Body of pancreas (tissue), 4 donors: ENCODE data around the gene ZG16. TPM values are rescaled to one million over a fixed set of nuclear protein-coding genes. Genes with fewer than 3 reads are reported as not detected.

Source experiments
- ATAC-seq: fragments of 150-250 bp; one replicate; pipeline ENCODE4 v1.9.1; 2016
- DNase-seq, 4 donors: peaks; one replicate each; pipeline ENCODE4 v3.0.0-alpha.2; 2019
- H3K27ac ChIP-seq, 4 donors: fragments of 200-600 bp; sonication (generic); 1 replicate in 3 of 4; 2 replicates in 1 of 4; pipeline versions ENCODE4 v1.5.1 to v1.6.1; 2016 to 2019; ENCODE audit warnings: mild to moderate bottlenecking in 1 of 4, mixed read lengths in 1 of 4, moderate library complexity in 1 of 4
- H3K27me3 ChIP-seq, 2 donors: fragments of 200-600 bp; sonication (generic); one replicate each; pipeline ENCODE4 v1.6.0; 2016; ENCODE audit warnings: mild to moderate bottlenecking in 1 of 2
- H3K36me3 ChIP-seq, 2 donors: fragments of 200-600 bp; sonication (generic); replicated peaks in 1 of 2; 2 replicates each; pipeline ENCODE4 v1.5.1; 2016; ENCODE audit warnings: low read depth in 2 of 2; ENCODE audit not compliant: insufficient read depth in 1 of 2
- H3K4me1 ChIP-seq: fragments of 200-600 bp; sonication (generic); one replicate; pipeline ENCODE4 v1.6.0; 2016
- H3K4me3 ChIP-seq, 2 donors: fragments of 200-600 bp; sonication (generic); 1 replicate in 1 of 2; 2 replicates in 1 of 2; pipeline ENCODE4 v1.5.1; 2016 to 2019
- H3K9me3 ChIP-seq, 3 donors: fragments of 200-600 bp; sonication (generic); 1 replicate in 2 of 3; 2 replicates in 1 of 3; pipeline ENCODE4 v1.5.1; 2016
- POLR2A ChIP-seq, 3 donors: fragments of 450-650 bp; IDR thresholded peaks; one replicate each; pipeline ENCODE4 v1.6.1; 2016; ENCODE audit warnings: antibody characterized with exemption in 3 of 3, mild to moderate bottlenecking in 2 of 3
- WGBS, 2 donors: methylation state at CpG; one replicate each; pipeline ENCODE4 v1.1.5; 2017; 5-methylcytosine and 5-hydroxymethylcytosine counted together
- intact Hi-C: fragments of 100-400 bp; cut with DNase I; formaldehyde crosslinking; loops from one replicate; pipeline ENCODE4 v1.15.1; 2023
- total RNA-seq, 2 donors: library from RNA; depleted of rRNA; stranded (reverse); fragments of >200 nt; gene quantifications; one replicate each; pipeline ENCODE4 v1.1.0, GENCODE V29; 2016
- TF ChIP-seq, protein P1 (sequence below), 7 experiments: fragments of 450-650 bp in 4 of 7; fragments of 200-600 bp in 3 of 7; sonication (generic) in 3 of 7; IDR thresholded peaks; one replicate each; pipeline ENCODE4 v1.5.1; 2016 to 2019; ENCODE audit warnings: antibody characterized with exemption in 7 of 7

The ZG16 gene
- total RNA-seq, 2 donors from 2014 or later = 0.26 to 0.99 TPM

DNA sequence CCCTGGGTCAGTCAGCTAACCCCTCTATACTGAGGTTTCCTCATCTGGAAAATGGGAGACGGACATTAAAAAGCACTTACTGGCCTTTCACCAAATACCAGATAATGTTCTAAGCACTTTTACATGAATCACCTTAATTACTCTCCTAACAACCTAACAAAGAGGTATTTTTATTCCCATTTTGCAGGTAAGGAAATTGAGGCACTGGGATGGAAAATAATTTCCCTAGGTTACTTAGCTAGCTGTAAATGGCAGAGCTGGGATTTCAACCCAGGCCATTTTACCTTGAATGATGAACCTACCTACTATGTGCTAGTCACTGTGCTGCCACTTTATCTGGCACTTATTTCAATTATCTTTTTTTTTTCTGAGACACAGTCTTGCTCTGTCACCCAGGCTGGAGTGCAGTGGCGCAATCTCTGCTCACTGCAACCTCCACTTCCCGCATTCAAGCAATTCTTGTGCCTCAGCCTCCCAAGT lies 16.2 kb downstream of the ZG16 start:
- no peak overlapping the region for H3K27ac ChIP-seq
- no peak for TF ChIP-seq POLR2A (IDR thresholded peaks at IDR 0.05)
- TF ChIP-seq, protein P1, sequence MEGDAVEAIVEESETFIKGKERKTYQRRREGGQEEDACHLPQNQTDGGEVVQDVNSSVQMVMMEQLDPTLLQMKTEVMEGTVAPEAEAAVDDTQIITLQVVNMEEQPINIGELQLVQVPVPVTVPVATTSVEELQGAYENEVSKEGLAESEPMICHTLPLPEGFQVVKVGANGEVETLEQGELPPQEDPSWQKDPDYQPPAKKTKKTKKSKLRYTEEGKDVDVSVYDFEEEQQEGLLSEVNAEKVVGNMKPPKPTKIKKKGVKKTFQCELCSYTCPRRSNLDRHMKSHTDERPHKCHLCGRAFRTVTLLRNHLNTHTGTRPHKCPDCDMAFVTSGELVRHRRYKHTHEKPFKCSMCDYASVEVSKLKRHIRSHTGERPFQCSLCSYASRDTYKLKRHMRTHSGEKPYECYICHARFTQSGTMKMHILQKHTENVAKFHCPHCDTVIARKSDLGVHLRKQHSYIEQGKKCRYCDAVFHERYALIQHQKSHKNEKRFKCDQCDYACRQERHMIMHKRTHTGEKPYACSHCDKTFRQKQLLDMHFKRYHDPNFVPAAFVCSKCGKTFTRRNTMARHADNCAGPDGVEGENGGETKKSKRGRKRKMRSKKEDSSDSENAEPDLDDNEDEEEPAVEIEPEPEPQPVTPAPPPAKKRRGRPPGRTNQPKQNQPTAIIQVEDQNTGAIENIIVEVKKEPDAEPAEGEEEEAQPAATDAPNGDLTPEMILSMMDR (IDR thresholded peaks at IDR 0.05) = no peak
- ATAC-seq = no peak
- no peak overlapping the region for H3K4me3 ChIP-seq
- intact Hi-C loops = no loop called here
- no peaks in the 10 kb centered on the region for H3K27me3 ChIP-seq
- no peaks in the 10 kb centered on the region for H3K9me3 ChIP-seq
- peaks cover 30% of the 10 kb centered on the region for H3K4me1 ChIP-seq
- DNase-seq = no peak
- peaks cover 0 to 2% of the 10 kb centered on the region in 2 donors for H3K36me3 ChIP-seq
- 95 to 100% methylated on average over 3 of the region's 3 CpGs for WGBS, 2 donors

DNA sequence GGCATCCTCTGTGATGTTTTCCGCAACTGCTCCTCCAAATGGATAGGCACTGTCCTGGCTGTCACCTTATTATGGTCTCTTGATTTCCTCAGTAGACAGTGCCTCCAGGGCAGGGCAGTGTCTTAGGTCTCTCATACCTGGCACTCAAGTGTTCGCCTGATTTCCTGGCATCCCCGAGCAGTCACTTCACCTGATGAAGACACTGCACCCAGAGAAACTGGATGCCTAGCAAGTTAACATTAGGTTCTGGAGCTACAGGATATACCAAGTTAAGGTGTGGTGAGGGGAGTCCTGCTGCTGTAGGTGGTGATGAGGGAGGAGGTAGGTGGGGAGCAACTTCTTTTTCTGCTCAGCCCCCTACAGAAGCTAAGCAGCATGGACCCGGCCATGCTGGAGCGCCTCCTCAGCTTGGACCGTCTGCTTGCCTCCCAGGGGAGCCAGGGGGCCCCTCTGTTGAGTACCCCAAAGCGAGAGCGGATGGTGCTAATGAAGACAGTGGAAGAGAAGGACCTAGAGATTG lies 24.4 kb downstream of the ZG16 start:
- Histone ChIP-seq H3K27ac (no peak overlapping the region), H3K36me3 (peaks cover 0 to 4% of the 10 kb centered on the region in 2 donors), H3K27me3 (no peaks in the 10 kb centered on the region), H3K4me3 (no peak overlapping the region), H3K4me1 (peaks cover 15% of the 10 kb centered on the region), H3K9me3 (no peaks in the 10 kb centered on the region)
- TF ChIP-seq, protein P1 (IDR thresholded peaks at IDR 0.05) = no peak
- TF ChIP-seq POLR2A (IDR thresholded peaks at IDR 0.05) = no peak
- ATAC-seq = no peak
- intact Hi-C loops = no loop called here
- 94 to 97% methylated on average over 8 of the region's 8 CpGs for WGBS, 2 donors
- DNase-seq = no peak

DNA sequence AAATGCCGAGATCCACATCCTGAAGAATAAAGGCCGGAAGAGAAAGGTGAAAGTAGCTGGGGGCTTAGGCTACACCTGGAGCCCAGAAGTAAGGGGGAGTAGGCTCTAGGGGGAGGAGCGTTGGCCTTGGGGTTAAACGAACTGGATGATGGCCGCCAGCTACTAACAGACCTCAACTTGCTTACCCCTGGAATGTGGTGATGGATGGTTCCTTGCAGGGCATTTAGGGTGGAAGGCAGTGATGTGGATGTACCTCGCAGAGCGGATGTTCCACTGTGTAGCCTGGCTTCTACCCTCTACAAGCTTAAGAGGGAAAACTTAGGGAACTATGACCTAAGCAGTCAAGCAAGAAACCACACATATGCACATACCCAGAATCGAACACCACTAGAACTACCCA lies 26.0 kb downstream of the ZG16 start:
- Histone ChIP-seq H3K27me3 (no peaks in the 10 kb centered on the region), H3K27ac (peak overlapping the region in 2 of 4 donors; percentile 96 to 99), H3K36me3 (peaks cover 0 to 2% of the 10 kb centered on the region in 2 donors), H3K4me3 (no peak overlapping the region), H3K4me1 (peaks cover 30% of the 10 kb centered on the region), H3K9me3 (no peaks in the 10 kb centered on the region)
- ATAC-seq = no peak
- no peak for DNase-seq
- 75 to 77% methylated on average over 8 of the region's 8 CpGs for WGBS, 2 donors
- no peak for TF ChIP-seq POLR2A (IDR thresholded peaks at IDR 0.05)
- TF ChIP-seq, protein P1 (IDR thresholded peaks at IDR 0.05) = no peak
- intact Hi-C loops = no loop called here

DNA sequence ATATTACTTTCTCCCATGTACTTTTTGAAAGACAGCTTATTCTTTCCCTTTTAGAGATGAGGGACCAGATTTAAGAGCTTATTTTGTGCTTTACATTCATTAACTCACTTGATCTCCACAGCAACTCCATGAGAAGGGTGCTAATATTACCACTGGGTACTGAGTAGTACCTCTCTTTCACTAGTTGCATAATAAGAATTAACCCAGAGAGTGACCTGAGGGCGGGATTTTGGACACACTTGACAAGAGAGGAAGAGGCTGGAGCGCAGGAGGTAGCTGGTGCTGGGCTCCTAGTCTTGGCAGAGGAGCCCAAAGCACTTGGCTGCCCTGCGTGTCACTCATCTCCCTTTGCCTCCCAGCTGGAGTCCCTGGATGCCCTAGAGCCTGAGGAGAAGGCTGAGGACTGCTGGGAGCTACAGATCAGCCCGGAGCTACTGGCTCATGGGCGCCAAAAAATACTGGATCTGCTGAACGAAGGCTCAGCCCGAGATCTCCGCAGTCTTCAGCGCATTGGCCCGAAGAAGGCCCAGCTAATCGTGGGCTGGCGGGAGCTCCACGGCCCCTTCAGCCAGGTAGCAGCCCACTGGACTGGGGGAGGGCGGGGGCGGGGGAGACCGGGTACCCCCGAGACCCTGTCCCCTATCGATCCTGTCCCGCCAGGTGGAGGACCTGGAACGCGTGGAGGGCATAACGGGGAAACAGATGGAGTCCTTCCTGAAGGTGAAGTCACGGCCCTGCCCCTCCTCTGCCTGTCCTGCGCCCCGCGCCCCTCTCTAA lies 26.6 kb downstream of the ZG16 start:
- intact Hi-C loops = no loop called here
- peaks cover 37% of the 10 kb centered on the region for H3K4me1 ChIP-seq
- H3K36me3 ChIP-seq = peaks cover 0 to 2% of the 10 kb centered on the region in 2 donors
- no peaks in the 10 kb centered on the region for H3K27me3 ChIP-seq
- DNase-seq (peak; percentile 55 to 68 (median 60)), ATAC-seq (peak; percentile 1)
- H3K27ac ChIP-seq = peak overlapping the region; percentile 81 to 99 (median 92)
- TF ChIP-seq, protein P1 (IDR thresholded peaks at IDR 0.05) = no peak
- TF ChIP-seq POLR2A (IDR thresholded peaks at IDR 0.05) = no peak
- H3K4me3 ChIP-seq = peak overlapping the region; percentile 17 to 92
- WGBS, 2 donors = 2 to 3% methylated on average over 16 to 26 of the region's 26 CpGs
- no peaks in the 10 kb centered on the region for H3K9me3 ChIP-seq
